HG02938 (cell line): Measurements from ENCODE around the gene CACTIN.
"Not testable (repeated sequence)": the region's sequence is repeated elsewhere in the genome, so short reads cannot be mapped to it uniquely, and the experiment has no call there.

Source experiments
- ATAC-seq: cut with Tn5 transposase; IDR thresholded peaks from one replicate; pipeline ENCODE4 v1.9.1; 2021; ENCODE audit warnings: mild to moderate bottlenecking, moderate library complexity; ENCODE audit not compliant: unreplicated experiment

The CACTIN gene

GRCh38 chr19:3632739-3633558, 6.4 kb upstream of the CACTIN start:
- no peak for ATAC-seq

GRCh38 chr19:3632098-3632497, 5.5 kb upstream of the CACTIN start:
- ATAC-seq = no peak

- ATAC-seq = no peak
Observed at GRCh38 chr19:3631053-3631861, 4.7 kb upstream of the CACTIN start.

GRCh38 chr19:3628766-3629165, 2.2 kb upstream of the CACTIN start:
- not testable (repeated sequence) for ATAC-seq

GRCh38 chr19:3627351-3627723, 747 bp upstream of the CACTIN start:
- no peak for ATAC-seq

- peak; percentile 11 for ATAC-seq
Observed at GRCh38 chr19:3625996-3626472, 556 bp downstream of the CACTIN start.

GRCh38 chr19:3623716-3624115, 2.9 kb downstream of the CACTIN start:
- ATAC-seq = no peak

- ATAC-seq = no peak
Observed at GRCh38 chr19:3622224-3622623, 4.4 kb downstream of the CACTIN start.

- no peak for ATAC-seq
Observed at GRCh38 chr19:3621689-3622088, 4.9 kb downstream of the CACTIN start.

GRCh38 chr19:3620817-3621547, 5.6 kb downstream of the CACTIN start:
- ATAC-seq = no peak

- no peak for ATAC-seq
Observed at GRCh38 chr19:3620145-3620816, 6.3 kb downstream of the CACTIN start.

GRCh38 chr19:3619631-3620012, 7.0 kb downstream of the CACTIN start:
- no peak for ATAC-seq

- no peak for ATAC-seq
Observed at GRCh38 chr19:3618811-3619630, 7.6 kb downstream of the CACTIN start.

- no peak for ATAC-seq
Observed at GRCh38 chr19:3618144-3618810, 8.3 kb downstream of the CACTIN start.

GRCh38 chr19:3617463-3617862, 9.1 kb downstream of the CACTIN start:
- no peak for ATAC-seq

- ATAC-seq = no peak
Observed at GRCh38 chr19:3615524-3616135, 11.0 kb downstream of the CACTIN start.

GRCh38 chr19:3614858-3615505, 11.6 kb downstream of the CACTIN start:
- ATAC-seq = no peak

GRCh38 chr19:3613818-3614661, 12.6 kb downstream of the CACTIN start:
- ATAC-seq = no peak
